ENCODE measurements around the gene BSG. TPM values are rescaled to one million over a fixed set of nuclear protein-coding genes. Genes with fewer than 3 reads are reported as not detected.

Gene BSG
- total and polyA plus RNA-seq, 4 donors, result 80.4 to 367 (median 149) TPM

DNA sequence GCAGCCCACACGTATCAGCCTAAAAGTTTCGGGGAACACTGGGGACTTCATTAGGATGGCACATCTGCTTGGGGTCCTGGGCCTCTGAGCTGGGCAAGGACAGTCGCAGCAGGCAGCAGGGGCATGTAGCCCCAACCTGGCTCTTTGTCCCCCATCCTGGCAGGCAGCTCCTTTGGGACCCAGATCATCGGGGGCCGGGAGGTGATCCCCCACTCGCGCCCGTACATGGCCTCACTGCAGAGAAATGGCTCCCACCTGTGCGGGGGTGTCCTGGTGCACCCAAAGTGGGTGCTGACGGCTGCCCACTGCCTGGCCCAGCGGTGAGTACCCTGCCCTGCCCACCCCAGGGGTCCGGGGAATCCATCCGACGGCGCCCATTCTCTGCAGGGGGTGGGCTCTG lies 25.3 kb upstream of the BSG start:
- TF ChIP-seq HNF4G (IDR thresholded peaks at IDR 0.05), result no peak
- H3K4me1 ChIP-seq (ENCODE audit: control insufficient read depth in 4 of 4, insufficient read depth in 4 of 4, low read length in 3 of 4), result no peaks in the 10 kb centered on the region
- no peak overlapping the region for H3K27ac ChIP-seq (ENCODE audit: low read depth in 1 of 2, low read length in 2 of 2)
- H3K9ac ChIP-seq (ENCODE audit: low read depth in 1 of 2, low read length in 2 of 2), result no peak overlapping the region
- no peak overlapping the region for H3K4me3 ChIP-seq (ENCODE audit: low read depth in 1 of 3, low read length in 3 of 3)
- H3K9me3 ChIP-seq (ENCODE audit: control insufficient read depth in 4 of 4, low read length in 3 of 4), result no peaks in the 10 kb centered on the region
- 91% methylated on average over 15 of the region's 15 CpGs for WGBS
- no peaks in the 10 kb centered on the region for H3K27me3 ChIP-seq (ENCODE audit: control insufficient read depth in 4 of 4, insufficient read depth in 4 of 4, low read length in 3 of 4)
- no peak for DNase-seq (ENCODE audit: low spot score)
- H3K36me3 ChIP-seq (ENCODE audit: control insufficient read depth in 4 of 4, insufficient read depth in 3 of 4, low read depth in 1 of 4, low read length in 3 of 4), result peaks cover 0 to 3% (median 2%) of the 10 kb centered on the region in 4 donors

DNA sequence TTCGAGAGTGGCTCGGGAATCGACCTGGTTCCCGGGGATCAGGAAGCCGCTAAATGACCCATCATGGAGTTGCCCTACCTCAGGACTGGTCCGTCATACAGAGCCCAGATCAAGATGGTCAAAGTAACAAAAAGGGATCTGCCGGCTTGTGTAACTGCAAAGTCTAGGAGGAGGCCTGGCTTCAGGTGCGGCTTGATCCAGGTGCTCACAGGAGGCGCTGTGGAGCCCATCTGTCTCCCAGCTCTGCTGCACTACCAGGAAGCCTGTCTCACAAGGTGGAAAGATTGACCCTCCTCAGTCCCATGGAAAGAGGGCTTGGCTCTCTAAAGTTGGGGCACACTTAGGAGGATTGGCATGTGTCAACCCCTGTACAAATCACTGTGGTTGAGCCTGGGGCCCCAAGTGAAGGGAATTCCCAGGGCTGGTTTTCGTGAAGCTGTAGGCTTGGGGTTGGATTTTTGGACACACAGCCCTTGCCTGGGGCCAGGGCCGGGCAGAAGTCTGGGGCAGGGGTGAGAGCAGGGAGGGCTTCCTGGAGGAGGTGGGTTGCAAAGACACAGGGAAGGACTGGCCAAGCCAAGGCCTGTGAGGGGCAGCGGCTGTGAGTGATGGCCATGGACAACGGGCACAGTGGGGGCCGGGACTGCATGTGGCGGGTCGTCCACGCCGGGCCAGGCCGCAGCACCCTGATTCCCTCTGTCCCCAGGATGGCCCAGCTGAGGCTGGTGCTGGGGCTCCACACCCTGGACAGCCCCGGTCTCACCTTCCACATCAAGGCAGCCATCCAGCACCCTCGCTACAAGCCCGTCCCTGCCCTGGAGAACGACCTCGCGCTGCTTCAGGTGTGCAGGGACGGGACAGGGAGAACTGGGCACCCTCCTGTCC lies 24.3 kb upstream of the BSG start:
- no peak overlapping the region for H3K9ac ChIP-seq (ENCODE audit: low read depth in 1 of 2, low read length in 2 of 2)
- H3K4me3 ChIP-seq (ENCODE audit: low read depth in 1 of 3, low read length in 3 of 3), result no peak overlapping the region
- no peak overlapping the region for H3K27ac ChIP-seq (ENCODE audit: low read depth in 1 of 2, low read length in 2 of 2)
- no peaks in the 10 kb centered on the region for H3K27me3 ChIP-seq (ENCODE audit: control insufficient read depth in 4 of 4, insufficient read depth in 4 of 4, low read length in 3 of 4)
- 86% methylated on average over 26 of the region's 26 CpGs for WGBS
- DNase-seq (ENCODE audit: low spot score), result no peak
- no peak for TF ChIP-seq TAF1 (conservative IDR thresholded peaks at IDR 0.05)
- TF ChIP-seq CTCF (IDR thresholded peaks at IDR 0.05; ENCODE audit: low read depth, low read length, missing input control), result no peak
- TF ChIP-seq FOXA2 (IDR thresholded peaks at IDR 0.05), result no peak
- TF ChIP-seq JUND (IDR thresholded peaks at IDR 0.05), result no peak
- no peak for TF ChIP-seq GABPA (IDR thresholded peaks at IDR 0.05 in 1 of 2, conservative IDR thresholded peaks at IDR 0.05 in 1 of 2)
- TF ChIP-seq, protein P1, sequence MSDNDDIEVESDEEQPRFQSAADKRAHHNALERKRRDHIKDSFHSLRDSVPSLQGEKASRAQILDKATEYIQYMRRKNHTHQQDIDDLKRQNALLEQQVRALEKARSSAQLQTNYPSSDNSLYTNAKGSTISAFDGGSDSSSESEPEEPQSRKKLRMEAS (IDR thresholded peaks at IDR 0.05), result no peak
- no peak for TF ChIP-seq ZBTB33 (IDR thresholded peaks at IDR 0.05)
- TF ChIP-seq REST (IDR thresholded peaks at IDR 0.05), result no peak
- no peak for TF ChIP-seq EGR1 (IDR thresholded peaks at IDR 0.05; ENCODE audit: low read depth in 2 of 2)
- TF ChIP-seq ATF3 (IDR thresholded peaks at IDR 0.05), result no peak
- TF ChIP-seq YY1 (IDR thresholded peaks at IDR 0.05), result no peak
- no peak for TF ChIP-seq HNF4G (IDR thresholded peaks at IDR 0.05)
- no peak for TF ChIP-seq NR2F2 (IDR thresholded peaks at IDR 0.05)
- TF ChIP-seq FOXA1 (IDR thresholded peaks at IDR 0.05), result no peak
- no peak for TF ChIP-seq HNF4A (conservative IDR thresholded peaks at IDR 0.05)
- no peak for TF ChIP-seq SP1 (IDR thresholded peaks at IDR 0.05)
- H3K4me1 ChIP-seq (ENCODE audit: control insufficient read depth in 4 of 4, insufficient read depth in 4 of 4, low read length in 3 of 4), result no peaks in the 10 kb centered on the region
- no peaks in the 10 kb centered on the region for H3K9me3 ChIP-seq (ENCODE audit: control insufficient read depth in 4 of 4, low read length in 3 of 4)
- no peaks in the 10 kb centered on the region for H3K36me3 ChIP-seq (ENCODE audit: control insufficient read depth in 4 of 4, insufficient read depth in 3 of 4, low read depth in 1 of 4, low read length in 3 of 4)
